HG03097 (cell line): Measurements from ENCODE around the gene HLA-DPA1.
A peak's percentile ranks its signal among the peaks of the same experiment; 100 is the strongest.
"Not testable (repeated sequence)": the region's sequence is repeated elsewhere in the genome, so short reads cannot be mapped to it uniquely, and the experiment has no call there.

Experiments
- ATAC-seq: cut with Tn5 transposase; IDR thresholded peaks from one replicate; pipeline ENCODE4 v1.9.1; 2021; ENCODE audit not compliant: unreplicated experiment, low FRiP score

HLA-DPA1 gene

GRCh38 chr6:33066917-33067521 is 6.4 kb downstream of the HLA-DPA1 start:
- ATAC-seq = no peak

- no peak for ATAC-seq
Observed at GRCh38 chr6:33065312-33065711, 8.1 kb downstream of the HLA-DPA1 start.

DNA sequence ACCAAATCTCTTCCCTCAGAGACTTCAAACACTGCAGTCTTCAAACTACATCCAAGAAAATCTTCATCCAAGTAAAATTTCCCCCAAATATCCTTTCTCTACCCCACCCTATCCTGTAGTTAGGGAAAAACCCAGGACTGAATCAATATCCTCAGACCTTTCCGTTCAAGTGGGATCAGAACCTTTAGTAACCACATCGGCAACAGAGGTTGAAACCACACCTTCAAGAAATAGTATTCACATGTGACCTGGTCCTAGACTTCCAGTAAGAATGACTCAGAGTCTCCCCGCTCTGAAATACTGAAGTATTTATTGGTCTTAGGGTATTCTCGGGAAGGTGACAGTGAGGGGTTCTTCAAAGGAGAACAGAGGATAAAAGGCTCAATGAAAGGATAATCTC is 8.7 kb downstream of the HLA-DPA1 start:
- ATAC-seq = no peak

GRCh38 chr6:33063435-33063834 is 10.0 kb downstream of the HLA-DPA1 start:
- ATAC-seq = not testable (repeated sequence)

DNA sequence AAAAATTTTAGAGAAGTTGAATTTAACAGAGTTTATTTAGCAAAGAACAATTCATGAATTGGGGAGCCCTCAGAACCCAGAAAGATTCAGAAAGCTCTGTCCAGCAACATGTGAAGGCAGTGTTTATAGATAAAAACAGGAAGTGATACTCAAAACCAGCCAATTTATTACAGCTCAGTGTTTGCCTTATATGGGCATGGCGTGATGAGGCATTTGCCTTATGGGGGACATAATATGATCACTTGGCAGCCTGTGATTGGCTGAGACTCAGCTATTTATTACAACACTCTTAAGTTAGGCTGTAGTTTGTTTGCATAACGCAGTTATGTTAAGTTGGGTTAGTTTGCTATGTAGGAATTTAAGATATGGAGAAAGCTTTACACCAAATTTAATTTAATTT is 11.5 kb downstream of the HLA-DPA1 start:
- ATAC-seq = no peak

GRCh38 chr6:33057222-33058150 is 16.0 kb downstream of the HLA-DPA1 start:
- ATAC-seq = no peak

- ATAC-seq = no peak
Observed at GRCh38 chr6:33053230-33053629, 20.2 kb downstream of the HLA-DPA1 start.

DNA sequence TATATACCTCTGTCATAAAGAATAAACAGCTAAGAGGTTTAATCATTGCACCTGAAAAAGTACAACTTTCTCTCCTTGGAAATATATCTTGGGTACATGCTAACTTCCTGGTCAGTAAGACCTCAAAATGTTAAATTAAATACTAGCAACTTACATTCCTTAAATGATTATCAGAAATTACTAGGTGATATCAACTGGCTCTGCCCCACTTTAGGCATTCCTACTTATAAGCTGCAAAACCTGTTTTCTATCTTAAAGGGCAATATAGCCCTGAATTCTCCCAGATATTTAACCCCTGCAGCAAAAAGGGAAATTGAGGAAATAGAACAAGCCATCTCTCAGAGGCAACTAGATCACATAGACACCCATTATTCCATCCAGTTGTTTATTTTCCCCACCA is 20.8 kb downstream of the HLA-DPA1 start:
- ATAC-seq = no peak

- no peak for ATAC-seq
Observed at GRCh38 chr6:33050014-33050810, 23.2 kb downstream of the HLA-DPA1 start.

DNA sequence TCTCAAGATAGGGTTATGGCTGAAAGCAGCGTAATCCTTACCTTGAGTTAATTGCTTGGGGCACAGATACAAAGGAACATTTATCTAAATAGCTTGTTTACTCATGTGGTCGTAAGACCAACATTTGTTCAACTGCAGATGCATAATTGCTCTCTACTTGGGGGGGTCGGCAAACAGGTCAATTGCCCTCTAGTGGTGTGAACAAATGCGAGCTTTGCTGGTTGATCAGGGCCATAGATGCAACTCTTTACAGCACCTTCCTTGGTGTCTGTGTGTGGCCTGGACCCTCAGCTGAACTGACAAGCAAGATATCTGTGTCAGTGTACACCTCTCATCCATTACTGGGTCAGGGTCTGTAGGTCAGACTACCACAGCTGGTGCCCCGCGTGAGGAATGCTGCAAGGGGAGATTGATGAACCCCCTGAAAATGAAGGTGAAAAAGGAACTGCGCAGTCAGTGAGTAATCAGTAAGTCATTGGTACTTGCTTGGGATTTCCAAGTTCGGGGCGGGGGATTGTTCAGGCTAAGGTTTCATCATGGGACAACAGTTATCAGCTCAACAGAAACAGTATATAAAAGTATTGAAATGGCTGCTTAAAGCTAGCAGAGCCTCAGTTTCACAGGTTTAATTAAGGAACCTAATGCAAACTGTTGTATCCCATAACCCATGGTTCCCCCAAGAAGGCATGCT is 24.0 kb downstream of the HLA-DPA1 start:
- ATAC-seq = no peak

DNA sequence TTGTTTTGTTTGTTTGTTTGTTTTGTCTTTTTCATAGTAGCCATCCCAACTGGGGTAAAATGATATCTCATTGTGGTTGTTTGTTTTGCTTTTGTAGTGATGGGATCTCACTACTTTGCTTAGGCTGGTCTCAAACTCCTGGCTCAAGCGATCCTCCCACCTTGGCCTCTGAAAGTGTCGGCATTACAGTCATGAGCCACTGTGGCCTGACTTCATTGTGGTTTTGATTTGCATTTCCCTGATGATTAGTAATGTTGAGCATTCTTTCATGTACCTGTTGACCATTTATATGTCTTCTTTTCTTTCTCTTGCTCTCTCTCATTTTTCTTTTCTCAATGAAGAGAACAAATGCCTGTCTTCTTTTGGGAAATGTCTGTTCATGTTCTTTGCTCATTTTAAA is 33.3 kb downstream of the HLA-DPA1 start:
- ATAC-seq = no peak

GRCh38 chr6:33036535-33036934 is 36.9 kb downstream of the HLA-DPA1 start:
- ATAC-seq = no peak

GRCh38 chr6:33034554-33034953 is 38.9 kb downstream of the HLA-DPA1 start:
- ATAC-seq = no peak

- no peak for ATAC-seq
Observed at GRCh38 chr6:33030245-33030644, 43.2 kb downstream of the HLA-DPA1 start.

DNA sequence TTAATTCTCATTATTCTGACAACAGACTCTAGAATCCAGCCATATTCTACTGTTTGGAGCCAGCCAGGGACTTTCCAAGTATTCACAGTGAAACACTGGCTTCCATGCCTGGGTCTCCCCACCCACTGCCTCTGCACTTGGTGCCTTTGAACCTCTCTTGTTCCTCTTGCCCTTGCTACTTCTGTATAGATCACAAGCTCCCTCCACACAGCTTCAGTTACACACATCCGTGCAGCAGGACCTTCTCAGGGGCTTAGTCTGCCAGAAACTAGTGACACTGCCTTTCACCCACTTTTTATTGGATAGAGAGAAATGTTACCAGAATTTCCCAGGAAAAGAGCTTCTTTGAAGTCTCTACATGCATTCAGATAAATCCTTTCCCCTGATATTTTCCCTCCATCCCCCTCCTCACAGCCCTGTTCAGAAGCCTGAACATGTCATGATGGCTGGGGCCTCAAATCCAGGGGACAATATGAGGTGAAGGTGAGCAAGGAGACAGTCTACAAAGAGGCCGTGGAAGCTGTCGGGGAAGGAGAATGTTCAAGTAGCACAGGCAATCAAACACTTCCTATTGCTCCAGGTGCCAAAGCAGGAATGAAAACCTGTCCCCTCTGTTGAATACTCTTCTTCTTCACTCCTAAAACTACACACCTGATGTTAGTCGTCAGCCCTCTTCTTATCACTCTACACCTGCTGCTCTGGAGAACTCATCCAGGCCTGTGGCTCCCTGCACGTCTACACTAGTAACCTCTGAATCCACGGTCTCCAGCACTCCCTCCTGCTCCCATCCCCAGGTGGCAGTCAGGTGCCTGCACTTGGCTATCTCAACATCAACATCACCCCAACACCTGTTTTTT is 43.9 kb downstream of the HLA-DPA1 start:
- peak; percentile 56 for ATAC-seq

DNA sequence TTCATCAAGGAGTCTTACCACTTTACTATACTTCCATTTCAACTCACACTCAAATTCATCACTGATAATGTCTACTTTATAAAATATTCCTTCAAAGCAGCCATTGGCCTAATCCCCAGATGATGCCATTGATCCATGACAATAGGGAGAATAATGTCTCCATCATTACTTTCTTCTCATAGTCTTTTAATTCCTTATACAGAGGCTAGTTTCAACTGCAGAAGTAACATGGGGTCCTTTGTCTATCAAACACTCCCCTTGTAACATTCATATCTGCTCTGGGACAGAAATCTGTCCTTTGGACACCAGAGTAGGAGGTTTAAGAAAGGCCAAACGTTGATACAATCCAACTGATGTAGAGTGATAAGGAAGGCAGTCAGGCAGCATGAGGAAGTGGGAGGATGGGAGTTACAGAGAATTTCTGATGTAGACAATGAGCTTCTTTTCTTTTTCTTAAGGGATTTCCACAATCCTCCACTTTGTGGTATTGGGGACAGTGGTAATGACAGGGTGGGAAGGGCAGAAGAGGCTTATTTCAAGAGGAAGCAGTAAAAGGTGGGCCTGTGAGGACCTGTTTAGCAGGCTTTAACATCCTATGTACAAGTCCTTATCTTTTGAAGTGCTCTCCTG is 45.1 kb downstream of the HLA-DPA1 start:
- peak; percentile 18 for ATAC-seq

- no peak for ATAC-seq
Observed at GRCh38 chr6:33024521-33024920, 48.9 kb downstream of the HLA-DPA1 start.

DNA sequence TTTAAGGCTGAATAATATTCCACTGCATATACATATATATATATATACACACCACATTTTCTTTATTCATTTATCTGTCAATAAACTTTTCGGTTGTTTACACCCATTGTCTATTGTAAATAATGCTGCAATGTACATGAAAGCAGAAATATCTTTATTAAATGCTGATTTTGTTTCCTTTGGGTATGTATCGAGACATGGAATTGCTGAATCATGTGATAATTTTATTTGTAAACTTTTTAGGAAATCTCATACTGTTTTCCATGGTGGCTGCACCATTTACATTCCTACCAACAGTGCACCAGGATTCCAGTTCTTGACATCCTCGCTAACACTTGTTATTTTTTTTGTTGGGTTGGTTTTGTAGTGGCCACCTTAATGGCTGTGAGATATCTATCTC is 49.9 kb downstream of the HLA-DPA1 start:
- no peak for ATAC-seq

DNA sequence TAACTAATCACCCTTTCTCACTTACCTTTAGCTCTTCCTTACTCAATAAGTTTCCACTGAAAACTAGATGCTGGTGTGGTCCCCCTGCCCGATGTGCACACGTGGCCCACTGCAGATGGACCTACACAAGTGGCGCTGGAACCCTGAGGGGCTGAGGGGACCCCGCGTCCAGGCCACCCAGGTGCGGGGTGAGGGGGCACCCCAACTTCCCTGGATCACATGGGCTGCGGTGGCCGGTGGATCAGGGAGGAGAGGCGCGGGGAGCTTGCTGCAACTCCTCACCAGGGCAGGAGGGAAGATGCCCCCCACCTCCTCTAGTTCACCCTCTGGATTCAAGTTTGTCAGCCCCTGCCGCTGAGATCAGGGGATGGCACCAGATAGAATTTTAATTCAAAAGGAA is 51.5 kb downstream of the HLA-DPA1 start:
- ATAC-seq = no peak
